Measurements from ENCODE around the gene SIRPA.

DNA sequence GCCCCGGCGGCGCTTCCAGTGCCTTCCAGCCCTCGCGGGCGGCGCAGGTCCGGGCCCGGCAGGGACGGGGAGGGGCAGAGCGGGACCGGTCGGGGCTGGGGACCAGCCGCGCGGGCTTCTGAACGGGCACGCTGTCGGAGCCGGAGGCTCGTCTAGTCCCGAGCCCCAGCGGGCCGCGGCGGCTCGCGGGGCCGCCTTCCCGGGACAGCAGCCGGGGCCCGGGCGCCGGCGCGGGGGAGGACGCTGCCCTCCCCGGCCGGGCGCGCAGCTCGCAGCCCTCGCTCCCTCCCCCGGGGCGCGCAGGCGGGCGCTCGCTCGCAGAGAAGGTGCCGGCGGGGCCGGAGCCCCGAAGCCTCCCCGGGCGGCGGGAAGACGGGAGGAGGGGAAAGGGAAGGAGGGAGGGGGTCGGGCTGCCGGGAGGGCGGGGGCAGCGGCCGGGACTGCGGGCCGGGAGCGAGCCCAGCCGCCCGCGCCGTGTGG, 696 bp upstream of the SIRPA start:
- no peak for TF ChIP-seq POLR2AphosphoS5 (IDR thresholded peaks at IDR 0.05; ENCODE audit: borderline replicate concordance, low read depth, low read length)
- TF ChIP-seq EZH2 (IDR thresholded peaks at IDR 0.05): no peak
